ENCODE results near the gene SLITRK3. TPM values are rescaled to one million over a fixed set of nuclear protein-coding genes. Genes with fewer than 3 reads are reported as not detected.

Gene SLITRK3
- total and polyA plus RNA-seq, 10 donors = not detected

DNA sequence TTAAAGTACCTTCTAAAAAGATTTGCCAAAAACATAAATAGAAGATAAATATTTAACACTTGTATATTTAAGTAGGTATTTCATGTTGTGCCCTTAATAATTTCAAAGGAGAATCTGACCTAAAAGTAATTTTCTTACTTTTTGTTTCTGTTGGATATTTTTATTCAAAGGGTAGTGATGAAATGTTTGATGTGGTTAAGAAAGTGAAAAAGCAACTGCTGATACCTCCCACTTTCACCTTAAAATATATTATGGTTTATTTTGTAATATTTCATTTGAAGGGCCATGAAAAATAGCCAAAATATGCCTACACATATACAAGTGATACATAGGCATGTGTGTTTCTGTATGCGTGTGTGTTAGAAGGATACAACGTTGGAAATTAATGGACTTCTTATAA is 5.8 kb upstream of the SLITRK3 start:
- TF ChIP-seq, protein P1, sequence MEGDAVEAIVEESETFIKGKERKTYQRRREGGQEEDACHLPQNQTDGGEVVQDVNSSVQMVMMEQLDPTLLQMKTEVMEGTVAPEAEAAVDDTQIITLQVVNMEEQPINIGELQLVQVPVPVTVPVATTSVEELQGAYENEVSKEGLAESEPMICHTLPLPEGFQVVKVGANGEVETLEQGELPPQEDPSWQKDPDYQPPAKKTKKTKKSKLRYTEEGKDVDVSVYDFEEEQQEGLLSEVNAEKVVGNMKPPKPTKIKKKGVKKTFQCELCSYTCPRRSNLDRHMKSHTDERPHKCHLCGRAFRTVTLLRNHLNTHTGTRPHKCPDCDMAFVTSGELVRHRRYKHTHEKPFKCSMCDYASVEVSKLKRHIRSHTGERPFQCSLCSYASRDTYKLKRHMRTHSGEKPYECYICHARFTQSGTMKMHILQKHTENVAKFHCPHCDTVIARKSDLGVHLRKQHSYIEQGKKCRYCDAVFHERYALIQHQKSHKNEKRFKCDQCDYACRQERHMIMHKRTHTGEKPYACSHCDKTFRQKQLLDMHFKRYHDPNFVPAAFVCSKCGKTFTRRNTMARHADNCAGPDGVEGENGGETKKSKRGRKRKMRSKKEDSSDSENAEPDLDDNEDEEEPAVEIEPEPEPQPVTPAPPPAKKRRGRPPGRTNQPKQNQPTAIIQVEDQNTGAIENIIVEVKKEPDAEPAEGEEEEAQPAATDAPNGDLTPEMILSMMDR (IDR thresholded peaks at IDR 0.05 in 8 of 11, conservative IDR thresholded peaks at IDR 0.05 in 3 of 11) = no peak
- no peak for TF ChIP-seq POLR2A (IDR thresholded peaks at IDR 0.05)
- no peak for TF ChIP-seq POLR2AphosphoS5 (IDR thresholded peaks at IDR 0.05)
- intact Hi-C loops (cut with DNase I; ENCODE audit: low total_unique reads) = no loop called here
- H3K27ac ChIP-seq = no peak overlapping the region
- DNase-seq = no peak
- no peaks in the 10 kb centered on the region for H3K9me3 ChIP-seq
- no peaks in the 10 kb centered on the region for H3K36me3 ChIP-seq
- WGBS, 5 donors = 82 to 90% (median 83%) methylated on average over 2 of the region's 2 CpGs
- H3K4me1 ChIP-seq = peaks cover 0 to 8% (median 1%) of the 10 kb centered on the region in 6 donors
- peaks cover 0 to 32% (median 15%) of the 10 kb centered on the region in 7 donors for H3K27me3 ChIP-seq (replicated peaks in 1 of 7)
- no peak overlapping the region for H3K4me3 ChIP-seq

DNA sequence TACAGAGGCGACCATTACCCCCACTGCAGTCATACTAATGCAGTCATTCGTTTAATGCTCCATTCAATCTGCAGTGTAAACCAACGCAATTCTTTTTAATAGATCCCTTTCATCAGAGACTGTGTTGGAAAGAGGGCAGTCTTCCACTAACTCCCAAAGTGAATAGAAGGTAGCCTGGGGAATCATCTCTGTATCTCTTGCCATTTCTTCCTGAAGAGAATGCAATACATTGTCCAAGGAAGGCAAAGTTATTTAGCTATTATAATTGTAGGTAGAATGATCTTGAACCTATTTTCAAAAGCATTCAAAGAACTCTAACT is 1.3 kb upstream of the SLITRK3 start:
- Histone ChIP-seq H3K27me3 (replicated peaks in 1 of 7) (peaks cover 0 to 64% (median 56%) of the 10 kb centered on the region in 7 donors), H3K4me3 (peak overlapping the region in 1 of 8 donors; percentile 35), H3K9me3 (no peaks in the 10 kb centered on the region), H3K36me3 (no peaks in the 10 kb centered on the region), H3K4me1 (peaks cover 0 to 32% (median 15%) of the 10 kb centered on the region in 6 donors), H3K27ac (no peak overlapping the region)
- intact Hi-C loops (cut with DNase I; ENCODE audit: low total_unique reads) = no loop called here
- no peak for DNase-seq
- WGBS, 5 donors = 7 to 15% (median 9%) methylated on average over 3 of the region's 3 CpGs
- TF ChIP-seq, protein P1 (IDR thresholded peaks at IDR 0.05 in 8 of 11, conservative IDR thresholded peaks at IDR 0.05 in 3 of 11) = no peak
- no peak for TF ChIP-seq POLR2AphosphoS5 (IDR thresholded peaks at IDR 0.05)
- TF ChIP-seq POLR2A (IDR thresholded peaks at IDR 0.05) = no peak

DNA sequence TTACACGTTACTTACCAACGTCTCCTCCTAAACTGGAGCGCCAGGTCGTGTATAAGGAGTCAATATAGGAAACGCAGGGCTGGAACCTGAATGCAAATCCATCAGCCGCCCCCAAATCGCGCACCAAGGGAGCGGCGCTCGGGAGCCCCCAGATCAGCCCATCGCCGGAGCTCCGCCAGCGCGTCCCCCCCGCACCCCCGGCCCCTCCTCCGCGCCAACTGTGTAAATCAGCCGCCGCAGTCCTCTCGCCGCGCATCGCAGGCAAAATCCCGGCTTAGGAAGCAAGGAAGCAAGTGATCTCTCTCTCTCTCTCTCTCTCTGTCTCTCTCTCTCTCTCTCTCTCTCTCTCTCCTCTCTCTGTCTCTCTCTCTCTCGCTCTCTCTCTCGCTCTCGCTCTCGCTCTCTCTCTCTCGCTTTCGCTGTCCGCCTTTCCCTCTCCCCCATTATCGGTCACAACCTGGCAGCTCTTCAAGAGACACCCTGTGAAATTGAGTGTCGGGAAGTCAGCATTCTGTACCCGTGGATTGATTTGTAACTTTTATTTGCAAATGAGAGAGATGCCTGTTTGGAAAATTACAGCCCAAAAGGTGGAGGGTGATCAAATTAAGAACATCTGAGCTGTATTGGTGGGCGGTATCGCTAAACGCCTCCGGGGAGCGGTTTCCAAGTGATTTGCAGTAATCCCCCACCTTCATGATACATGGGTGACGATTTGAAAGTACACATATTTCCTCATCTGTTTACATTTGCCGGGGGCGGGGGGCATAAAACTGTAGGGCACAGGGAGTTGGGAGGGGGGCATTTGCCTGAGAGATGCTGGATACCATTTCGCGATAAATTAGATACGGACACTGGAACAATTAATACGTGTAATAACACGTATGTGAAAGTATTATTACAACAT is 645 bp upstream of the SLITRK3 start:
- peaks cover 0 to 70% (median 60%) of the 10 kb centered on the region in 7 donors for H3K27me3 ChIP-seq (replicated peaks in 1 of 7)
- H3K36me3 ChIP-seq = no peaks in the 10 kb centered on the region
- no peaks in the 10 kb centered on the region for H3K9me3 ChIP-seq
- no peak overlapping the region for H3K27ac ChIP-seq
- H3K4me3 ChIP-seq = peak overlapping the region in 5 of 8 donors; percentile 14 to 59 (median 22)
- TF ChIP-seq, protein P1 (IDR thresholded peaks at IDR 0.05 in 8 of 11, conservative IDR thresholded peaks at IDR 0.05 in 3 of 11) = no peak
- TF ChIP-seq POLR2A (IDR thresholded peaks at IDR 0.05) (no peak), POLR2AphosphoS5 (IDR thresholded peaks at IDR 0.05) (no peak)
- peaks cover 0 to 32% (median 15%) of the 10 kb centered on the region in 6 donors for H3K4me1 ChIP-seq
- intact Hi-C loops (cut with DNase I; ENCODE audit: low total_unique reads) = no loop called here
- WGBS, 5 donors = 3 to 11% (median 7%) methylated on average over 36 to 50 of the region's 50 CpGs
- no peak for DNase-seq

DNA sequence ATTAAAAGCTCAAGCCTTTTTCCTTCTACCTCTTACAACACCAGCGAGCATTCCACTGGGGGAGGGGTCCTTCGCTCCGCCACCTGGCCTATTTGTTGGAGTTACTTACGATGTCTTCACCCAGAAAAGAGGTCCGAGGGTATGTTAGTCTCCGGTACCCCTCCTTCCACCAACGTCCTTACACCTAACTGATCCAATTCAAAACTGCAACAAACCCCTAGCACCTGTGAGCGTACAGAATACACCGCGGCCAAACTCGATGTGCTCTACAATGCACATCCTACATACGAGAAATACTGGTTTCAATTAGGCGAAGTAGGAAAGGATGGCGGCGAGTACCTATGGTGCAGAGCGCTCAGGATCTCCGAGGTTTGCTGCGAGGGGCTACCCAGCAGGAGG is 944 bp downstream of the SLITRK3 start:
- Histone ChIP-seq H3K4me3 (peak overlapping the region in 2 of 8 donors; percentile 35 to 59), H3K27me3 (replicated peaks in 1 of 7) (peaks cover 0 to 71% (median 60%) of the 10 kb centered on the region in 7 donors), H3K4me1 (peaks cover 0 to 32% (median 15%) of the 10 kb centered on the region in 6 donors), H3K9me3 (no peaks in the 10 kb centered on the region), H3K36me3 (no peaks in the 10 kb centered on the region), H3K27ac (no peak overlapping the region)
- TF ChIP-seq, protein P1 (IDR thresholded peaks at IDR 0.05 in 8 of 11, conservative IDR thresholded peaks at IDR 0.05 in 3 of 11) = no peak
- TF ChIP-seq POLR2AphosphoS5 (IDR thresholded peaks at IDR 0.05) = no peak
- no peak for TF ChIP-seq POLR2A (IDR thresholded peaks at IDR 0.05)
- intact Hi-C loops (cut with DNase I; ENCODE audit: low total_unique reads) = no loop called here
- 4 to 32% (median 7%) methylated on average over 17 to 18 of the region's 18 CpGs for WGBS, 5 donors
- no peak for DNase-seq
